CD4-positive, alpha-beta T cell (primary cell): ENCODE results near the gene MFAP2. TPM values are rescaled to one million over a fixed set of nuclear protein-coding genes. Genes with fewer than 3 reads are reported as not detected.
"Not testable (repeated sequence)": the region's sequence is repeated elsewhere in the genome, so short reads cannot be mapped to it uniquely, and the experiment has no call there.

Source experiments
- ATAC-seq: fragments of 200-7000 bp; cut with Tn5 transposase; one replicate; pipeline ENCODE4 v1.10.0; 2022; ENCODE audit warnings: mild to moderate bottlenecking; ENCODE audit not compliant: poor library complexity
- CTCF ChIA-PET: fragments of 350-600 bp; sonication (Branson Sonifier 250); formaldehyde crosslinking; loops from one replicate; lab custom pipeline; 2021; ENCODE audit warnings: antibody characterized with exemption, inconsistent platforms; lab: Charles Lee
- POLR2A ChIA-PET: fragments of 350-600 bp; sonication (Branson Sonifier 250); formaldehyde crosslinking; loops from one replicate; lab custom pipeline; 2021; ENCODE audit warnings: antibody characterized with exemption, inconsistent platforms; lab: Charles Lee
- DNase-seq, 14 experiments: peaks; one replicate each; pipeline ENCODE4 v3.0.0-alpha.2; 2013 to 2020; ENCODE audit warnings: mixed read lengths in 2 of 14
- H3K27ac ChIP-seq, 2 donors: one replicate each; pipeline versions ENCODE4 v1.5.1 to v1.7.0; 2013; ENCODE audit warnings: low read length in 2 of 2, low read depth in 1 of 2, mild to moderate bottlenecking in 1 of 2
- H3K27me3 ChIP-seq, 2 experiments: 1 replicate in 1 of 2; 2 replicates in 1 of 2; pipeline versions ENCODE4 v1.6.1 to v1.7.0; 2013; ENCODE audit warnings: low read length in 2 of 2, control low read depth in 1 of 2, mild to moderate bottlenecking in 1 of 2, moderate library complexity in 1 of 2; ENCODE audit not compliant: insufficient read depth in 2 of 2, control insufficient read depth in 1 of 2
- H3K36me3 ChIP-seq: one replicate; pipeline ENCODE4 v1.6.1; 2013; ENCODE audit warnings: low read length, control low read depth; ENCODE audit not compliant: insufficient read depth
- H3K4me1 ChIP-seq: one replicate; pipeline ENCODE4 v1.6.1; 2013; ENCODE audit warnings: low read length, control low read depth; ENCODE audit not compliant: insufficient read depth
- H3K4me3 ChIP-seq: one replicate; pipeline ENCODE4 v1.5.1; 2013; ENCODE audit warnings: mild to moderate bottlenecking, low read length, moderate library complexity
- H3K9me3 ChIP-seq, 2 experiments: 1 replicate in 1 of 2; 2 replicates in 1 of 2; pipeline versions ENCODE4 v1.6.1 to v1.7.0; 2013; ENCODE audit warnings: low read length in 2 of 2, mild to moderate bottlenecking in 2 of 2, control low read depth in 1 of 2, moderate library complexity in 1 of 2; ENCODE audit not compliant: control insufficient read depth in 1 of 2, insufficient read depth in 1 of 2
- H3K27ac Mint-ChIP-seq: one replicate; pipeline ENCODE4 v1.8.0; 2020; ENCODE audit warnings: mixed read lengths
- H3K27me3 Mint-ChIP-seq: one replicate; pipeline ENCODE4 v1.8.0; 2021; ENCODE audit warnings: mixed read lengths
- H3K36me3 Mint-ChIP-seq: one replicate; pipeline ENCODE4 v1.8.0; 2021; ENCODE audit warnings: low read depth, mixed read lengths
- H3K4me1 Mint-ChIP-seq: one replicate; pipeline ENCODE4 v1.8.0; 2021; ENCODE audit warnings: low read depth, mixed read lengths
- H3K4me3 Mint-ChIP-seq: one replicate; pipeline ENCODE4 v1.8.0; 2020; ENCODE audit warnings: mild to moderate bottlenecking, mixed read lengths
- H3K9me3 Mint-ChIP-seq: one replicate; pipeline ENCODE4 v1.8.0; 2020; ENCODE audit warnings: mixed read lengths
- CTCF ChIP-seq: fragments of 200-600 bp; IDR thresholded peaks from one replicate; pipeline ENCODE4 v1.8.0; 2022; ENCODE audit warnings: antibody characterized with exemption, mild to moderate bottlenecking
- intact Hi-C, 2 experiments: fragments of 100-400 bp; cut with DNase I in 1 of 2; cut with micrococcal nuclease in 1 of 2; formaldehyde crosslinking; loops; one replicate each; pipeline versions ENCODE4 v1.15.1 to v1.9.0; 2023 to 2025; cut with DNase I, micrococcal nuclease
- total RNA-seq, 174 experiments: library from RNA in 2 of 174; stranded (reverse) in 2 of 174; gene quantifications; one replicate each; pipeline ENCODE4 v1.2.3 and lab custom pipeline; 2021 to 2026

The MFAP2 gene
- total RNA-seq, 2 experiments from 2014 or later = not detected

GRCh38 chr1:16938351-16939321 lies 41.8 kb downstream of the MFAP2 start:
- DNase-seq (peak in 1 of 14 experiments; percentile 18), ATAC-seq (no peak)
- intact Hi-C loops = no loop called here
- Histone ChIP-seq H3K4me3 (no peak overlapping the region), H3K27ac (no peak overlapping the region), H3K4me1 (no peaks in the 10 kb centered on the region), H3K36me3 (peaks cover 35% of the 10 kb centered on the region), H3K9me3 (no peaks in the 10 kb centered on the region), H3K27me3 (no peaks in the 10 kb centered on the region)
- ChIA-PET POLR2A (no interaction called here), CTCF (no interaction called here)
- no peak for TF ChIP-seq CTCF
- no peaks in the 10 kb centered on the region for H3K9me3 Mint-ChIP-seq
- no peaks in the 10 kb centered on the region for H3K27me3 Mint-ChIP-seq
- H3K4me1 Mint-ChIP-seq = no peaks in the 10 kb centered on the region
- H3K27ac Mint-ChIP-seq = no peak overlapping the region
- H3K4me3 Mint-ChIP-seq = no peak overlapping the region
- peaks cover 58% of the 10 kb centered on the region for H3K36me3 Mint-ChIP-seq

GRCh38 chr1:16936580-16936979 lies 43.8 kb downstream of the MFAP2 start:
- H3K4me1 Mint-ChIP-seq, H3K9me3 ChIP-seq, intact Hi-C loops, H3K27ac ChIP-seq, H3K9me3 Mint-ChIP-seq, CTCF ChIA-PET, H3K4me3 Mint-ChIP-seq, H3K4me3 ChIP-seq, ATAC-seq, DNase-seq, H3K27ac Mint-ChIP-seq, H3K27me3 Mint-ChIP-seq, H3K4me1 ChIP-seq, POLR2A ChIA-PET, H3K27me3 ChIP-seq: not testable (repeated sequence)
- peaks cover 24% of the 10 kb centered on the region for H3K36me3 ChIP-seq
- peaks cover 56% of the 10 kb centered on the region for H3K36me3 Mint-ChIP-seq

- POLR2A ChIA-PET = interaction anchor here (0.7 kb wide), 1 partner anchor 96 kb away, joined by 3 read pairs; no protein-coding TSS in a partner anchor
- not testable (repeated sequence) for H3K27ac Mint-ChIP-seq
- H3K36me3 Mint-ChIP-seq = peaks cover 59% of the 10 kb centered on the region
Measured at GRCh38 chr1:16933945-16934344, 46.5 kb downstream of the MFAP2 start.

GRCh38 chr1:16931206-16931934 lies 49.0 kb downstream of the MFAP2 start:
- H3K9me3 Mint-ChIP-seq, H3K4me3 Mint-ChIP-seq, POLR2A ChIA-PET, H3K27ac Mint-ChIP-seq, DNase-seq, H3K27me3 Mint-ChIP-seq, H3K4me1 ChIP-seq, H3K27me3 ChIP-seq, H3K9me3 ChIP-seq, CTCF ChIA-PET, H3K4me3 ChIP-seq, H3K4me1 Mint-ChIP-seq, intact Hi-C loops, ATAC-seq, H3K27ac ChIP-seq: not testable (repeated sequence)
- H3K36me3 ChIP-seq = peaks cover 24% of the 10 kb centered on the region
- H3K36me3 Mint-ChIP-seq = peaks cover 50% of the 10 kb centered on the region

More at GRCh38 chr1:16933945-16934344, 46.5 kb downstream of the MFAP2 start:
- H3K27me3 Mint-ChIP-seq, H3K4me3 ChIP-seq, H3K27me3 ChIP-seq, intact Hi-C loops, H3K9me3 Mint-ChIP-seq, H3K4me1 Mint-ChIP-seq, H3K4me3 Mint-ChIP-seq, ATAC-seq, H3K9me3 ChIP-seq, H3K4me1 ChIP-seq, DNase-seq, H3K27ac ChIP-seq: not testable (repeated sequence)
- CTCF ChIA-PET = interaction anchor here (1.0 kb wide), 1 partner anchor 18 kb away, joined by 7 read pairs; no protein-coding TSS in a partner anchor
- H3K36me3 ChIP-seq = peaks cover 35% of the 10 kb centered on the region

- H3K9me3 ChIP-seq, H3K27ac ChIP-seq, H3K27ac Mint-ChIP-seq, H3K4me3 Mint-ChIP-seq, H3K27me3 Mint-ChIP-seq, H3K27me3 ChIP-seq, H3K4me3 ChIP-seq, CTCF ChIA-PET, ATAC-seq, H3K4me1 Mint-ChIP-seq, H3K4me1 ChIP-seq, DNase-seq, POLR2A ChIA-PET, H3K9me3 Mint-ChIP-seq: not testable (repeated sequence)
- intact Hi-C loops = loop anchor here in 1 of 2 experiments (10.0 kb wide), 1 partner anchor 315 kb away; the partner anchor contains the start of gene NBPF1
- peaks cover 22% of the 10 kb centered on the region for H3K36me3 ChIP-seq
- peaks cover 37% of the 10 kb centered on the region for H3K36me3 Mint-ChIP-seq
Measured at GRCh38 chr1:16929146-16930041, 51.0 kb downstream of the MFAP2 start.
